NCI-H1694 (cell line): ENCODE measurements around the gene OTUD3.
"Not testable (repeated sequence)": the region's sequence is repeated elsewhere in the genome, so short reads cannot be mapped to it uniquely, and the experiment has no call there.

ENCODE experiments used
- DNase-seq: peaks from one replicate; lab custom pipeline; 2025; lab: John Stamatoyannopoulos, UW

OTUD3 gene

DNA sequence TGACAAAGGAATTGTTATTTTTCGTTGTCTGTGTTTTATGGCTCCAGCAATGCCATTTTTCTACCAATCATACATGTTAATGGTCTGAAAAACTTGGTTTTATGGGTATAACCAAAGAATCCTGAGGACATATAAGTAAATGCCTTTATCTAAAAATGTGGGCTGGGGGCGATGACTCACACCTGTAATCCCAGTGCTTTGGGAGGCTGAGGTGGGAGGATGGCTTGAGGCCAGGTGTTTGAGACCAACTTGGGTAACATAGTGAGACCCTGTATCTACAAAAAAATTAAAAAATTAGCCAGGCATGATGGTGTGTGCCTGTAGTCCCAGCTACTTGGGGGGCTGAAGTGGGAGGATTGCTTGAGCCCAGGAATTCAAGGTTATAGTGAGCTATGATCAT lies 12.7 kb upstream of the OTUD3 start:
- DNase-seq: not testable (repeated sequence)

DNA sequence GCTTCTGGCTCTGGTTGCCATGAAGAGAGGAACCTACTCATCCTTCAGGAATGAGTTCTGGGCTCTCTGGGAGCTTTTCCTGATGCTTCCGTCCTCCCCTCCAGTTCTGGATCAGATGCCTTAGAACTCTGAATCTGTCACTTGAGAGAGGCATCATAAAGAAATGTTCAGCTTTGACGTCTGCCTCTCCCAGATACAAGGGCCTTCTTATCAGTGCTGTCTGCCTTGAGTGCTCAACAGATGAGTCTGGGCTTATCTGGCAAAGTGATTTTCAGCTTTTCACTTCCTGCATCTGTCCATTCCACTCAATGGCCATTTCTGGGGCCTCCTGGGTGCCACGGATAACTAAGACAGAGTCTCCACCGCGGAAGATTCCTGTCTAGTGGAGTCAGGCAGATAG lies 12.3 kb upstream of the OTUD3 start:
- no peak for DNase-seq

DNA sequence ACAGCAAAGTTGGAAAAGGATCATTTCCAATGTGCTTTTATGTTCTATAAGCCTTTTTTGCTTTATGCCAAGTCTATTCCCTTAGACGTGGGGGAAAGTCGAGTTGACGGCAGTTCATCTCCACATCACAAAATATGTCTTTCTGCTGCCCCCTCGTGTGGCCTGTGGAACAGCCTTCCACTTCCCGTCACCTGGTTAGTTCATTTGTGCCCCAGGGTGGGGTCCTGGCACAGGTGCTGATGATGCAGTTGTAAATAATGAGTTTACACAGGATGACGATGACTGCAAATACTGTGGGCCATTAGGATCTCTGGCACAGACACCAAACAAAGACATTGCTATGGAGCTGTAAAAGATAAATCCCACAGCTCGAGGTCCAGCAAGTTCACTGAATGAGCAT lies 10.0 kb upstream of the OTUD3 start:
- no peak for DNase-seq

DNA sequence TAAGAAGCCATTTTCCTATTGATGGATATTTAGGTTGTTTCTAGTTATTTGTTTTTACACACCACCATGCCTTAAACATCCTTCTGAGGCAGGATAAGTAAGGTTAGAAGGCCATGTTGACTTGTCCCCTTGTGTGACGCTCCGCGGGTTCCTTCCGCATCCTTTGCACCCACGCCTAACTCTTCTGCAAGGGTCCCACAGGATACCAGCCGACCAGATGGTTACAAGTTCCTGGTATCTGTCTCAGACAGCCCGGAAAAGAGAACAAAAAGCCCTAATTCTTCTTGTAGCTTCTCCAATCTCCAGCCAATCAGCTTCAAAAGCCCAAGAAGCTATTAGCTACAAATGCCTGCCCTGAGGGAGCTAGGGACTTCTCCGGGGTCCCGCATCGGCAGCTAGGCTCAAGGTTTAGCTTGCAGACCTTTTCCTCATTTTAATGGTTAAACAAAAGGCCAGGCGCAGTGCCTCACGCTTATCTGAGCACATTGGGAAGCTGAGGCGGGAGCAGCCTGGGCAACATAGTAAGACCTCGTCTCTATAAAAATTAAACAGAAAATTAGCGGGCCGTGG lies 4.9 kb upstream of the OTUD3 start:
- DNase-seq: no peak

DNA sequence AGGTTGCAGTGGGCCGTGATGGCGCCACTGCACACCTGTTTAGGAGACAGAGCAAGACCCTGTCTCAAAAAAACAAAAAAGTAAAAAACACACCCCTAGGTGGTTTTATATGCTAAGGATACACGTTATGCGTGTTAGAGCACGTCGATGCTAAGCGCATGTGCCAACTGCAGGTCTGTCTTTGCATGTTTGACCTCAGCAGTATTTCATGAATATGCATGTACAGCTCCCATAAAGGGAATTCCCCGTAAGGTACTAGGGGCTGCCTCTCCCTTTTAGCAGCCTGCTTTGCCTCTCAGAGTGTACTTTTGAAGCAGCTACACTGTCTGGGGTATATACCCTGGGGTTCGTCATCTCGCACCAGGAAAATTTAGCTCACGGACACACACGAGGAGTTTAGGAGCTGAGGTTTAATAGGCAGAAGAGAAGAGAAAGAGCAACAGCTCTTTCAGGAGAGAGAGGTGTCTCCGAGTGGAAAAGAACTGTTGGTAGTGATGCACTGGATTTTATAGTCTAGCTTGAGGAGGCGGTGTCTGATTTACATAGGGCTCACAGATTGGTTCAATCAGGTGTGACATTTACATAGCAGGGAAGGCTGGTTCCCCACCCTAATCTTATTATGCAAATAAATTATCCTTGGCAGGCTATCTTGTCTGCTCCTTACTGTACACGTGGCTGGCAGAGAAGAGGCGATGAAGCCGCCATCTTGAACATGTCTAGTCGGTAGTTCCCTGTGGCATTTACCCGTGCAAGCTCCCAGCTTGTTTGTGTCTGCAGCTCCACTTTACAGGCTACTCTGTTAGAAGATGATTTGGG lies 4.2 kb upstream of the OTUD3 start:
- DNase-seq: no peak

DNA sequence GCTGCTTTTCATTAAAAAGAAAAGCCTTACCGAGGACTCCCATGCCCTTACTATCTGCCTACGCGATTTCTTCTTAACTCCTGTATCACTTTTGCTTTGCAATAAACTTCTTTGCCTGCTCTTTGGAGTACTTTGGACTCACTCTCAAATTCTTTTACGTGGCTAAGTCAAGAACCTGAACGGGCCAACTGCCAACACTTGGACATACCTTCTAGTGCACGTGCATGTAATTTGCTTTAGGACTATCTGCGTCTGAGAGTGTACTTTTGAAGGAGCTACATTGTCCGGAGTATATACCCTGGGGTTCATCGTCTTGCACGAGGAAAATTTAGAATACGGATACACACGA lies 3.6 kb upstream of the OTUD3 start:
- DNase-seq: no peak

DNA sequence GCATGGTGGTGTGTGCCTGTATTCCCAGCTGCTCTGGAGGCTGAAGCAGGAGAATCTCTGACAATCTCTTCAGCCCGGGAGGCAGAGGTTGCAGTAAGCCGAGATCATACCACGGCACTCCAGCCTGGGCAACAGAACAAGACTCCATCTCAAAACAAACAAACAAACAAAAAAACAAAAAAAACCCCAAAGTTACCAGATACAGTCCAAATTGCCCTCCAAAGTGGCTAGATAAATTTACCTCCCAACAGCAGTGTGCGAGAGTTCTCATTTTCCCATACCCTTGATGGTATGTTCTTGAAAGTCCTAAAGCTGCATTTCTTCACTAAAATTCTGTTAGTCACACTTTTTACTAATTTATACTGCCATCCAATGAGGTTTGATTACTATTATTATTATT lies 3.0 kb upstream of the OTUD3 start:
- no peak for DNase-seq

DNA sequence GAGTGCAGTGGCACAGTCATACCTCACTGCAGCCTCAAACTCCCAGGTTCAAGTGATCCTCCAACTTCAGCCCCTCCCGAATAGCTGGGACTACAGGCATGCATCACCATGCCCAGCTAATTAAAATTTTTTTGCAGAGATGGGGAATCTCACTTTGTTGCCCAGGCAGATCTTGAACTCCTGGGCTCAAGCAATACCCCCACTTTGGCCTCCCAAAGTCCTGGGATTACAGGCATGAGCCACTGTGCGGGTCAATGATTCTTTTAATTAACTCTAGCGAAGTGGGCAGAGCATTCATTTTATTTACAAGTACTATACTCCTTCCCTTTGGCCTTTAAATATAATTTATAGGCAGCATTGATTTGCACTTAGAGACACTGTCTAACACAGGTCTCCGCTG lies 2.5 kb upstream of the OTUD3 start:
- DNase-seq: no peak

DNA sequence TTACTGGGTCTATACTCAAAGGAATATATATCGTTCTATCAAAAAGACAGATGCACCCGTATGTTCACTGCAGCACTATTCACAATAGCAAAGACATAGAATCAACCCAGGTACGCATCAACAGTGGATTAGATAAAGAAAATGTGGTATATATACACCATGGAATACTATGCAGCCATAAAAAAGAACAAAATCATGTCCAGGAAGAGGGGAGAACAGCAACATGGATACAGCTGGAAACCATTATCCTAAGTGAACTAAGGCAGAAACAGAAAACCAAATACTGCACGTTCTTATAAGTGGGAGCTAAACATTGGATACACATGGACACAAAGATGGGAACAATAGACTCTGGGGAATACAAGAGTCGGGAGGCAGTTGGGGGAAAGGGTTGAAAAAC lies 1.4 kb upstream of the OTUD3 start:
- DNase-seq: not testable (repeated sequence)

DNA sequence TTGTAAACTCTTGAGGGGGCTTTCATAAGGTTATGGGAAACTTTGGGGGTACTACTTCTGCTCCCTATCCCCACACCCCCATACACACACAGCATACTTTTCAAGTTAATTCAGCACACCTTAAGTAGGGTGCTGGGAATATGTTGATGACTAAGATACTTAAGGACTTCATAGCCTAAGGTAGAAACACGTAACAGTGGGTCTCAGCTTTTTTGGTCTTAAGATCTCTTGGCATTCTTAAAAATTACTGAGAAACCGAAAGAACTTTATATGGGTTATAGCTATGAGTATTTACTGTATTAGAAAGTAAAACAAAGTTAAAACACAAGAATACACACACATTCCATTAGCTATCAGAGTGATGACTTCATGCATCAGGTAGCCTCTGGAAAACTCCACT lies 2.1 kb downstream of the OTUD3 start:
- DNase-seq: no peak

DNA sequence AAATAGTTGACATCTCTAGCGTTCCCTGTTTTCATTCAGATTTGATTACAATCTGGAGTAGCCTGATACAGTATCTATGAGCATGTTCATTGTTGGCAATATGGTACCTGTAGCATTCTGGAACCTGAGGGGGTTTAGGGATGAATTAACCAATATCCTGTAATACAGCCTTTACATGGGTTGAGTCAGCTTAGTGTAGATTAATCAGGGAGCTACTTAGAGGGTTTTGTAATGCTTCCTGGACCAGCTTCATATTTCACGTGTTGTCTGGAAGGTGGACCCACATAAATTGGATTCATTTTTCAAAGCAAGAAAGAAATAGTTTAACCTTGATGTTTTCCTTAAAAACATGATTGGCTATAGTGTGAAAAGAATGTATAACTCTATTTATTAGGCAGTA lies 3.6 kb downstream of the OTUD3 start:
- DNase-seq: no peak

DNA sequence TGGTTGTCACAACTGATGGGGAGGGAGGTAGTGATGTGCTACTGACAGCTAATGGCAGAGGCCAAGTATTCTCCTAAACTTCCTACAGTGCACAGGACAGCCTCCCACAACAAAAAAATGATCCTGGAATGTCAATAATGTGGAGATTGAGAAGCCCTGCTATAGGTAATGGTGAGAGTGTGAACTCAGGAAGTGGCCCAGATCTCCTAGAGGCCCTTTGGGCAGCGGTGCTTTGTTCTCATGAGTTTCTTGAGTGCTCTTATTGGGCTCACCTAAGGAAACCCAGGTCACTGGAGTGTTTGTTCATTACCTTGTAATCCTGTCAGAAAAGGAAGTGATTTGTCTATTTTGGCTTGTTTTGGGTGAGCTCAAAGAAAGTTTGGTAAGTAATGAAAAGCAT lies 5.9 kb downstream of the OTUD3 start:
- DNase-seq: no peak

DNA sequence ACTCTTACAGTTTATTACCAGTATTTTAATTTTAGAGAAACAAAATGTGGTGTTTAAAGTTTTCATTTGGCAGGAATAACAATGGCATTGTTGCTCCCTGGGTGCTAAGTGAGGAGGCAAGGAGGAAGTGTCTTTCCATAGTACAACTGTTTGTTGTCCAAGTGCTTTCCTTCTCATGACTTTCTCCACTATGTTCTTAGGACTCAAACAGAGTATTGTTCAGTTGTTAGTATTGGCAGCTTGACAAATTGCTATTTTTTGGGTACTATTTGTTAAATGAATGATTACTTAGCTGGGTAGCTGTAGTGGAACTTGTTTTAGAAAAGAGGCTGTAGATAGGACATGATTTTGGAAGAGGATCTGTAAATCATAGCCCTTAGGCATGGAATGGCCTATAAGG lies 7.5 kb downstream of the OTUD3 start:
- DNase-seq: no peak

DNA sequence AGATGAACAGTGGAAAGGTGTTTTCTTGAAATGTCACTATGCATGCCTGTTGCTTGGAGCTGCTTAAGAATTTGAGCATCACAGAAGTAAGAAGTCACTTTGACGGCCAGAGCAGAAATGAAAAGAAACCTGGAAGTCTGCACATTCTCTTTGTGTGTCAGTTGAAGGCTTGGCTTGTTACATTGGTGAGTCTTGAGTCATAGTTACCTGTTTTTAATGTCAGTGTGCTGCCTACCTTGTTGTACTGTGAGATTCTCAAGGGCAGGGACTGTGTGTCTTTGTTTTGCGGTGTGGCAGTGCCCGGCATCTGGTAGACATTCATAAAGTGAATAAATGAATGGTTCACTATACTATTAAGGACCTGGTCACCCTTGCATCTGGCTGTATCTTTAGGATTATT lies 9.9 kb downstream of the OTUD3 start:
- DNase-seq: no peak

DNA sequence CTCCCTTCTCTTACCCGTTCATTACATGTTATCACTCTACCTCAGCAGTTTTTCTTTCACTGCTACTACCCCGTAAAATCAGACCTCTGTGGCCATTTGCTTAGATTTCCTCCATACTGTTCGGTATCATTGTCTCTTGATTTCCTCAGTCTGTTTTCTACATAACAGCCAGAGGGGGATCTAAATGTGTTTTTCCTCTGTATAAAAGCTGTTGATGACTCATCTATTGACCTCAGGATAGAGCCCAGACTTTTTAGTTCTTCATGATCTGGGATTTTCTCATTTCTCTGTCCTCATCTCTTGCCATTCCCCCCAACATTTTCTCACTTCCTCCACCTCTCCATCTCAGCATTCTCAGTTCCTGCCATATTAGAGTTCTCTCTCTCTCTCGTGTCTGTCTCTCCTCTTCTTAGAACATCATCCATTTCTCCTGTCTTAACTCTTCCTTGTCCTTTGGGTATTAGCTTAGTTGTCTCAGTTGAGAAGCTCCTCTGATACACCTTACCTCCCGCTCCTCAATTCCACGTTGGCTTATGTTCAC lies 10.5 kb downstream of the OTUD3 start:
- DNase-seq: no peak

DNA sequence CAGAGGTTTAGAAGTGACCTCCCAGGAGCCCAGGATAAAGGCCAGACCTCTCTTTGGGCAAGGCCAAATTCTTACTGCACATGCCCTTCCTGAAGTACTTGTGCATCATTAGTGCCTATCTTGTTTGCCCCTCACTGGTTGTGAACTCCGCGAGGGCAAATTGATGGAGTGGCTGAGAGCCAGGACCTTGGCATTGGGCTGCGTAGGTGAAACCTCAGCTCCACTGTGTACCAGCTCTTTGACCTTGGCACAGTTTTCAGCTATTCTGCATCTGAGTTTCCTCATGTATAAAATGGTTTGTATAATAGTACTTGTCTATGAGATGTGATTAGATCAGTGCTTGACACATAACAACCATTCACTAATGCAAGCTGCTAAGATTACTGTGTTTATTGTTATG lies 11.5 kb downstream of the OTUD3 start:
- DNase-seq: no peak

DNA sequence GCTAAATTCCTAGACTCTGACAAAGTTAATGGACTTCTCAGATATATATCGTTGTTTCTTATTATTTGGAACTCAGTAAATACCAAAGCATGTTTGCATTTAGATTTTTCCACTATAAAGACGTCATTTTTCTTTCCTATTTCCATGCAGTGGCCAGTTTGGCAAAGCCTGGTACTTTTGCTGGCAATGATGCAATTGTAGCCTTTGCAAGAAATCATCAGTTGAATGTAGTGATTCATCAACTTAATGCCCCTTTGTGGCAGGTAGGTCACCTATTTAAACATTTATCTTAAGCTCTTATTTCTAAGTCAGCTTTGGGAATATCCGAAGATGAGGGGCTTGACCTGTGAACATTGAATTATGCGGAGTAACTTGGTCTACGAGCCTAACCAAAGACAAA lies 12.0 kb downstream of the OTUD3 start:
- no peak for DNase-seq

DNA sequence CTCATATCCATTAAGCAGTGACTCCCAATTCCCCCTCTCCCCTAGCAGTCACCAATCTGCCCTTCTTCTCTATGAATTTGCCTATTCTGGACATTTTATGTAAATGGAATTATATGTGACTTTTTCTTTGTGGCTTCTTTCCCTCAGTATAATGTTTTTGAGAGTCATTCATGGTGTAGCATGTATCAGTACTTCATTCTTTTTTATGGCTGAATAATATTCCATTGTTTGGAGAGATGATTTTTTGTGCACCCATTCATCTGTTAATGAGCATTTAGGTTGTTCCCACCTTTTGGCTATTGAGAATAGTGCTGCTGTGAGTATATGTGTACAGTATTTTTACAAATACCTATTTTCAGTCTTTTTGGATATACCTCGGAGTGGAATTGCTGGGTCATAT lies 19.5 kb downstream of the OTUD3 start:
- DNase-seq: no peak

DNA sequence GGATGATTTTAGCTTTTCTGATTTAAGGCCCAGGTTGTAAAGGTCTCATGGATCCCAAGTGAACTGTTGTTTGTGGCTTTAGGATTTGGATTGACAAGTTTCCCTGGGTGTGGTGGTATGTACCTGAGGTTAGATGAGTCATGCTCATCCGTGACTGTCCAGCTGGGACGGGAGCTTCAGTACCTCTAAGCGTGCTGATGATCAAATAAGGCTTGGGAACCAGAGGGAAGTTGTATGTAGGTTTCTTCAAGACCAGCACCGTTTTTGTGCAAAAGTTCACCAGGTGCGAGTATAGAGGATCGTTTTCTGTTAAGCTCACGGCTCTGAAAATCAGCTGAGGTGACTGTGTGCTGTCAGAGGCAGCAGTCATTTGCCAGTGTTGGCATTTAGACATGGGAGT lies 21.4 kb downstream of the OTUD3 start:
- DNase-seq: no peak

DNA sequence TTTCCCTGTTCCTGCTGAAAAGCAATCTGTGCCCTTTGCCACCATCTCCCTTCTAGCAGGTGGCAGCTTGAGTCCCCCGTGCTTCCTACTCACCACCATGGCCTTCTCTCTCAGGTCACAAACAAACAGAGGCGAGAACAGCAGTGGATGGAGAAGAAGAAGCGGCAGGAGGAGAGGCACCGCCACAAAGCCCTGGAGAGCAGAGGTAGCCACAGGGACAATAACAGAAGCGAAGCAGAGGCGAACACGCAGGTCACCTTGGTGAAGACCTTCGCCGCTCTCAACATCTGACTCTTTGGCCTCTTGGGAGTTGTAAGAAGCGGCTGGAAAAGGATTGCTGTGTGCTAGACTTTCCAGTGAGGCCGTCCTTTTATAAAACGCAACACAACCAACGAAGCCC lies 25.3 kb downstream of the OTUD3 start:
- no peak for DNase-seq

DNA sequence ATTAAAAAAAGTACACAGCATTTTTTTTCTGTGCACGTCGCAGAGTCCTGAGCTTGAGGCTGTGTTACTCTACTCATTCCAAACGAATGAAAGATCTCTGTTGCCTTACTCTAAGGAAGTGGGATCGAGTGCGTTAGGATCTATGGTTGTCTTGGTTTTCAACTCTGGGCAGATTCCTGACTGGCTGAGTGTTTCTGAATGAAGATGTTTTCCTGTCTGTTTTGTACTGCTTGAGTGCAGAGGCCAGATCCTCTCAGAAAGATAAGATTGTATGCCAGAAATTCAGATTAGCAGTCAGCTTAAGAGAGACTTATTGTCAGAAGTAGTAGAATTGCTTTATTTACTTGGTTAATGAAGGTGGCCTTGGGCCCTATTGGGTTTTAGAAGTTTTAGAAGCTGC lies 27.2 kb downstream of the OTUD3 start:
- DNase-seq: no peak

DNA sequence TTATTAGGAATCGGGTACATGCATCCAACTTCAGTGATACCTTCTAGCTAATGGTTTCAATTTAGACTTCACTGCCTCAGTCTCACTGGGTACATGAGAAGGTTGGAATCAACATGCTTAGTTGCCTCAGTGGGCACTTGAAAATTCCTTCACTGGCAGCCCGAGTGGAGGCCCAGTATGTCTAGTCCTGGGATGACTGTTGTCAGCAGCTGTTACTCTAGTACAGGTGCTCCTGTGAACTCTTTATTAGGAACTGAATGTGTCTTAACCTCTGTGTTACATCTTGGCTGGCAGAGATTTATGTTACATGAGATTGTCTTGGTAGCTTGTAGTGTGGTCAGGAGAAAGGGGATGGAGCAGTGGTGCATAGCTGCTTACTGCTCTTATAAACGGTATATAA lies 27.8 kb downstream of the OTUD3 start:
- no peak for DNase-seq

DNA sequence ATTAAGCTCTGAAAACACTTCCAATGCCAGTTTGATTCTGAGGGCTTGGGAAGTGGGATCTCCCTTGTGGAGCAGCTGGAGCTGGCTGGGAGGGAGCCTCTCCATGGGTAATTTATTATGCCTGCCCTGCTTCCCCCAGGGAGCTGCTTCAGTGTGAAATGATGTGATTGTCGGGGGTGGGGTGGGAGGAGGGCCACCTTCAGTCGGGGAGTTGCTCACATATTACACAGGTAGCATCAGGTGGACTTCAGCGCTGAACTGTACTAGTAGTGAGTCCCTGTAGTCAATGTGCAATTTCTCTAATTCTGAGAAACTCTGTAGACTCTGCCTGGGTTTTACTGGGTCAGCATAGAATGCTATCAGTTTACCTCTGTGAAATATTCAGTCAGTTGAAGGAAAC lies 28.5 kb downstream of the OTUD3 start:
- DNase-seq: no peak

DNA sequence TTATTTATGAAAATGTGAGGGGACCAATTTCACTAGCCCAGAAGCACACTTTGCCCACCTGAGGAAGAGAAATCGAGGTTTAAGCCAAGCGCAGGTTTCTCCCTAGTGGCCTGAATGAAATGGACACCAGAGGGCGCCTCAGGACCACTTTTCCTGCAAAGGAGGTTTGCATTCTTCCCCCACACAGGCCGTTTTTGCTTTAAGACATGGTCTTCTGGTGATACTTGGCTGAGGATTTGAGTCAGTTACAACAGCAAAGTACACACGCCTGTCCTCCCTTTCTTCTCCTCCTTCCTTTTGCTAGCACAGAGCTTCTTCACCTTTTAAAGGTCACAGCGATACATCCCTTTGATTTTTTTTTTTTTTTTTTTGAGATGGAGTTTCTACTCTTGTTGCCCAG lies 35.9 kb downstream of the OTUD3 start:
- peak; percentile 64 for DNase-seq
